SK-N-SH (cell line): ENCODE measurements around the gene NFAT5.

Experiments
- CTCF ChIP-seq: fragments of 200-600 bp; sonication (generic); IDR thresholded peaks from 2 replicates; pipeline ENCODE4 v1.6.1; 2017; ENCODE audit warnings: antibody characterized with exemption, mild to moderate bottlenecking, moderate library complexity
- FOSL2 ChIP-seq: IDR thresholded peaks from 2 replicates; pipeline ENCODE4 v1.4.0; 2012; ENCODE audit warnings: low read depth, mild to moderate bottlenecking, moderate library complexity, borderline replicate concordance
- RAD21 ChIP-seq: IDR thresholded peaks from 2 replicates; pipeline ENCODE4 v1.6.1; 2012; ENCODE audit warnings: mild to moderate bottlenecking, low read length
- USF1 ChIP-seq: IDR thresholded peaks from 2 replicates; pipeline ENCODE4 v1.4.0; 2012; ENCODE audit warnings: low read depth, borderline replicate concordance

- TF ChIP-seq FOSL2 (no peak), USF1 (no peak), CTCF (no peak), RAD21 (no peak)
Observed at GRCh38 chr16:69707920-69708683, 142.3 kb downstream of the NFAT5 start.
